ENCODE results near the gene KIAA0232. TPM values are rescaled to one million over a fixed set of nuclear protein-coding genes. Genes with fewer than 3 reads are reported as not detected.

Gene KIAA0232
- polyA plus RNA-seq (8.5 to 10.0 TPM (median 9.1 TPM) in 3 replicates), polyA minus RNA-seq (9.2 to 15.4 TPM (median 13.9 TPM) in 3 replicates)
- 9.8 TPM for polyA plus RNA-seq (2011; ENCODE audit: low read depth)
- polyA plus RNA-seq (2011; cell fraction: cytosol; rRNA removed) = 5.6 and 9.4 TPM in 2 replicates
- 12.6 and 15.6 TPM in 2 replicates for polyA plus RNA-seq (2011; cell fraction: nucleus; rRNA removed)
- polyA plus RNA-seq (2012; ENCODE audit: low replicate concordance) = 7.6 and 7.8 TPM in 2 replicates
- polyA minus RNA-seq (2011; cell fraction: cytosol; rRNA and poly(A)+ RNA removed) = 9.2 TPM
- polyA minus RNA-seq (2011; cell fraction: nucleus; rRNA and poly(A)+ RNA removed) = 13.4 and 27.8 TPM in 2 replicates

DNA sequence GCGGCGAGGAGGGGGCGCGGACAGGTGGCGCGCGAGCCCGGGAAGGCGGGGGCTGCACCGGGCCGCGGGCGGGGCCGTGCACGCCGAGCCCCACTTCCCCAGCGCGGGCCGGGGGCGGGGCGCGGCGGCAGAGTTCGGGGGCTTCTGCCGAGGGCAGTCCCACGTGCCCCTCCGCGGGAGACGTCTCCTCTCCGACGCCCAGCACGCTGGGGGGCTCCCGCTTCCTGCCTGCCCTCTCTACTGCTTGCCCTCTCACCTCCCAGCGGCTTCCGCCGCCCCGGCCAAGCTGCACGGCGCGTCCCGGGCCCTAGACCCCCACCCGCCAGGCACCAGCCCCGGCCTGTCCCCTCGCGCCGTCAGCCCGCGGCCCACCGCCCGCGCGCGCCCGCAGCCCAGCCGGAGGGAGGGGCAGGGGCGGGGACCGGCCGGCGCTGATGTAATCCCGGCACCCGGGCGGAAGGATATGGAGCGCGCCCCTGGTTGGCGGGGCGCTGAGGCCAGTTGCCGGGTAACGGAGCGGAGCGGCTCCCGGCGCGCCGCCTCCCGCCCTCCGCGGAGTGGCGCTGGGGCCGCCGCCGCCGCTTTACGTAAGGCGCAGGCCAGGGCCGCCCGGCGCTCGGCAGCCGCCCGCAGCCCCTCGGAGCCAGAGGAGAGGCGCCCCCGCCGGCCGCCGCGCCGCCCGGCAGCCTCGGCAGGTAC is at the start of gene KIAA0232:
KIAA0232 (plus strand) TSS at position 581 of the 699 bp plus-strand sequence. CDS start 41,727 bp downstream, outside the sequence.
- H3K79me2 ChIP-seq (ENCODE audit: control insufficient read depth, insufficient read depth, low read length) = peaks cover 35% of the 10 kb centered on the region
- H3K27ac ChIP-seq (ENCODE audit: control insufficient read depth, insufficient read depth, low read length) = peak within 1 kb of the TSS; percentile 73
- H3K4me2 ChIP-seq (ENCODE audit: control insufficient read depth, extremely low read depth, insufficient read depth, low read depth, low read length) = peak within 1 kb of the TSS; percentile 95
- H3K4me1 ChIP-seq (ENCODE audit: control insufficient read depth, extremely low read depth, insufficient read depth, low read length) = peaks cover 6% of the 10 kb centered on the region
- peaks cover 2% of the 10 kb centered on the region for H3K9me1 ChIP-seq (ENCODE audit: control insufficient read depth, extremely low read depth, insufficient read depth, low read length)
- no peak for FAIRE-seq
- no peak for DNase-seq (ENCODE audit: low read depth, low spot score)
- H2AFZ ChIP-seq (ENCODE audit: control insufficient read depth, low read length) = peak within 1 kb of the TSS; percentile 81
- dilution Hi-C loops (cut with MboI; ENCODE audit: extremely low pct_ligation_motif_present, low sequenced_read_pairs) = no loop called here
- peaks cover 5% of the 10 kb centered on the region for H4K20me1 ChIP-seq (ENCODE audit: control insufficient read depth, extremely low read depth, insufficient read depth, low read length)
- H3K36me3 ChIP-seq (ENCODE audit: control insufficient read depth in 2 of 2, extremely low read depth in 1 of 2, insufficient read depth in 2 of 2, low read length in 2 of 2) = no peaks in the 10 kb centered on the region
- H3K27me3 ChIP-seq (ENCODE audit: control insufficient read depth, extremely low read depth, insufficient read depth, low read length) = no peaks in the 10 kb centered on the region
- H3K9ac ChIP-seq (ENCODE audit: control insufficient read depth, extremely low read depth, insufficient read depth, low read length) = peak within 1 kb of the TSS; percentile 85
- no peaks in the 10 kb centered on the region for H3K9me3 ChIP-seq (ENCODE audit: control insufficient read depth, low read depth, low read length)
- peak within 1 kb of the TSS; percentile 72 to 95 (median 90) for H3K4me3 ChIP-seq (ENCODE audit: control insufficient read depth in 2 of 3, extremely low read depth in 1 of 3, insufficient read depth in 2 of 3, low read depth in 1 of 3, low read length in 3 of 3)
- TF ChIP-seq EZH2 (IDR thresholded peaks at IDR 0.05; ENCODE audit: low read length) = no peak
- TF ChIP-seq, protein P1, sequence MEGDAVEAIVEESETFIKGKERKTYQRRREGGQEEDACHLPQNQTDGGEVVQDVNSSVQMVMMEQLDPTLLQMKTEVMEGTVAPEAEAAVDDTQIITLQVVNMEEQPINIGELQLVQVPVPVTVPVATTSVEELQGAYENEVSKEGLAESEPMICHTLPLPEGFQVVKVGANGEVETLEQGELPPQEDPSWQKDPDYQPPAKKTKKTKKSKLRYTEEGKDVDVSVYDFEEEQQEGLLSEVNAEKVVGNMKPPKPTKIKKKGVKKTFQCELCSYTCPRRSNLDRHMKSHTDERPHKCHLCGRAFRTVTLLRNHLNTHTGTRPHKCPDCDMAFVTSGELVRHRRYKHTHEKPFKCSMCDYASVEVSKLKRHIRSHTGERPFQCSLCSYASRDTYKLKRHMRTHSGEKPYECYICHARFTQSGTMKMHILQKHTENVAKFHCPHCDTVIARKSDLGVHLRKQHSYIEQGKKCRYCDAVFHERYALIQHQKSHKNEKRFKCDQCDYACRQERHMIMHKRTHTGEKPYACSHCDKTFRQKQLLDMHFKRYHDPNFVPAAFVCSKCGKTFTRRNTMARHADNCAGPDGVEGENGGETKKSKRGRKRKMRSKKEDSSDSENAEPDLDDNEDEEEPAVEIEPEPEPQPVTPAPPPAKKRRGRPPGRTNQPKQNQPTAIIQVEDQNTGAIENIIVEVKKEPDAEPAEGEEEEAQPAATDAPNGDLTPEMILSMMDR (optimal IDR thresholded peaks at IDR 0.05 in 1 of 3, IDR thresholded peaks at IDR 0.05 in 1 of 3, conservative IDR thresholded peaks at IDR 0.05 in 1 of 3; ENCODE audit: extremely low read depth in 1 of 3, insufficient read depth in 2 of 3, low read length in 3 of 3) = no peak

GRCh38 chr4:6733358-6734164 is 49.0 kb upstream of the KIAA0232 start:
- dilution Hi-C loops (cut with MboI; ENCODE audit: extremely low pct_ligation_motif_present, low sequenced_read_pairs) = no loop called here
- Histone ChIP-seq H3K27ac (ENCODE audit: control insufficient read depth, insufficient read depth, low read length) (no peak overlapping the region), H3K27me3 (ENCODE audit: control insufficient read depth, extremely low read depth, insufficient read depth, low read length) (no peaks in the 10 kb centered on the region), H3K4me2 (ENCODE audit: control insufficient read depth, extremely low read depth, insufficient read depth, low read depth, low read length) (no peak overlapping the region), H3K9ac (ENCODE audit: control insufficient read depth, extremely low read depth, insufficient read depth, low read length) (no peak overlapping the region), H3K36me3 (ENCODE audit: control insufficient read depth in 2 of 2, extremely low read depth in 1 of 2, insufficient read depth in 2 of 2, low read length in 2 of 2) (no peaks in the 10 kb centered on the region), H3K4me1 (ENCODE audit: control insufficient read depth, extremely low read depth, insufficient read depth, low read length) (peaks cover 9% of the 10 kb centered on the region), H3K4me3 (ENCODE audit: control insufficient read depth in 2 of 3, extremely low read depth in 1 of 3, insufficient read depth in 2 of 3, low read depth in 1 of 3, low read length in 3 of 3) (no peak overlapping the region), H3K9me3 (ENCODE audit: control insufficient read depth, low read depth, low read length) (no peaks in the 10 kb centered on the region), H2AFZ (ENCODE audit: control insufficient read depth, low read length) (no peak overlapping the region), H4K20me1 (ENCODE audit: control insufficient read depth, extremely low read depth, insufficient read depth, low read length) (no peaks in the 10 kb centered on the region), H3K9me1 (ENCODE audit: control insufficient read depth, extremely low read depth, insufficient read depth, low read length) (no peaks in the 10 kb centered on the region), H3K79me2 (ENCODE audit: control insufficient read depth, insufficient read depth, low read length) (no peaks in the 10 kb centered on the region)
- DNase-seq (ENCODE audit: low read depth, low spot score) (no peak), FAIRE-seq (no peak)
- TF ChIP-seq, protein P1 (optimal IDR thresholded peaks at IDR 0.05 in 1 of 3, IDR thresholded peaks at IDR 0.05 in 1 of 3, conservative IDR thresholded peaks at IDR 0.05 in 1 of 3; ENCODE audit: extremely low read depth in 1 of 3, insufficient read depth in 2 of 3, low read length in 3 of 3) = no peak
- no peak for TF ChIP-seq EZH2 (IDR thresholded peaks at IDR 0.05; ENCODE audit: low read length)

Data from keratinocyte (primary cell).